Uterus (tissue), 2 donors: Measurements from ENCODE around the gene SLC35E2B.

Experiments
- CTCF ChIP-seq, 4 experiments: fragments of 200-600 bp in 2 of 4; fragments of 450-650 bp in 2 of 4; sonication (generic) in 2 of 4; IDR thresholded peaks; one replicate each; pipeline ENCODE4 v1.5.1; 2016 to 2019; ENCODE audit warnings: antibody characterized with exemption in 4 of 4, mild to moderate bottlenecking in 2 of 4, moderate library complexity in 1 of 4
- POLR2A ChIP-seq, 2 donors: fragments of 450-650 bp; IDR thresholded peaks; one replicate each; pipeline ENCODE4 v1.6.1; 2016; ENCODE audit warnings: antibody characterized with exemption in 2 of 2, mild to moderate bottlenecking in 1 of 2, moderate library complexity in 1 of 2

GRCh38 chr1:1730870-1731269, 38.3 kb upstream of the SLC35E2B start:
- TF ChIP-seq CTCF (IDR thresholded peaks at IDR 0.05) (no peak), POLR2A (IDR thresholded peaks at IDR 0.05) (no peak)
